Psoas muscle (tissue), 8 donors: ENCODE data around the gene CACNA1B. TPM values are rescaled to one million over a fixed set of nuclear protein-coding genes. Genes with fewer than 3 reads are reported as not detected.
A peak's percentile ranks its signal among the peaks of the same experiment; 100 is the strongest.
"Not testable (repeated sequence)": the region's sequence is repeated elsewhere in the genome, so short reads cannot be mapped to it uniquely, and the experiment has no call there.

Experiments used
- ATAC-seq, 4 donors: fragments of 200-7000 bp; cut with Tn5 transposase; one replicate each; pipeline ENCODE4 v1.9.1; 2020; ENCODE audit warnings: moderate library complexity in 3 of 4, mild to moderate bottlenecking in 2 of 4
- DNase-seq, 2 donors: peaks; one replicate each; pipeline ENCODE4 v3.0.0-alpha.2; 2020
- H3K27ac ChIP-seq: fragments of 200-600 bp; one replicate; pipeline ENCODE4 v1.8.0; 2022
- H3K27me3 ChIP-seq, 3 donors: fragments of 200-600 bp in 1 of 3; one replicate each; pipeline versions ENCODE4 v1.6.1 to v1.8.0; 2013 to 2022; ENCODE audit warnings: low read length in 2 of 3, mild to moderate bottlenecking in 2 of 3, moderate library complexity in 1 of 3; ENCODE audit not compliant: insufficient read depth in 3 of 3
- H3K36me3 ChIP-seq, 2 donors: fragments of 200-600 bp in 1 of 2; one replicate each; pipeline versions ENCODE4 v1.6.1 to v1.8.0; 2013 to 2022; ENCODE audit warnings: low read depth in 1 of 2, mild to moderate bottlenecking in 1 of 2, moderate library complexity in 1 of 2; ENCODE audit not compliant: insufficient read depth in 1 of 2
- H3K4me1 ChIP-seq: fragments of 200-600 bp; one replicate; pipeline ENCODE4 v1.8.0; 2022
- H3K4me3 ChIP-seq: fragments of 200-600 bp; one replicate; pipeline ENCODE4 v1.8.0; 2022; ENCODE audit warnings: mild to moderate bottlenecking
- H3K9me3 ChIP-seq: fragments of 200-600 bp; one replicate; pipeline ENCODE4 v1.8.0; 2022
- WGBS, 3 donors: extraction: QIAGEN DNeasy Blood & Tissue Kit; methylation state at CpG; one replicate each; pipeline versions ENCODE4 v1.1.6 to v1.1.7; 2013; 5-methylcytosine and 5-hydroxymethylcytosine counted together
- intact Hi-C, 2 donors: fragments of 100-400 bp; cut with DNase I; formaldehyde crosslinking; loops; one replicate each; pipeline versions ENCODE4 v1.11.0 to v1.14.2; 2022
- polyA plus RNA-seq, 3 donors: library from polyadenylated mRNA; stranded (reverse); fragments of 200-250 nt; gene quantifications; one replicate each; pipeline ENCODE4 v1.2.3, GENCODE V29; 2013
- total RNA-seq, 4 donors: library from RNA; stranded (reverse); fragmentation: NEBNext Ultra II Directional in 2 of 4; extraction: Animal tissue kit (Norgen Biotek cat#: 25700) in 2 of 4; gene quantifications; one replicate each; pipeline versions ENCODE4 v1.2.1 to v1.2.4, GENCODE V29; 2021 to 2023
- TF ChIP-seq, protein P1 (sequence below): fragments of 200-600 bp; IDR thresholded peaks from one replicate; pipeline ENCODE4 v1.8.0; 2022; ENCODE audit warnings: antibody characterized with exemption
- donor health status: healthy with polysubstance abuse.
- donor health status: DM: no; HTN: no; CAD: no; lungs with moderate emphysema.
- donor health status: Bipolar disorder and iron deficiency.
- donor health status: healthy.
- donor health status: DM: yes; HTN: yes; CAD: no.
- donor health status: DM: no; HTN: no; CAD: no.
- donor health status: DM: no; HTN: no; CAD: no.
- donor health status: DM: yes; HTN: yes; CAD: no.

CACNA1B gene
- total and polyA plus RNA-seq, 7 donors, result 0.01 to 0.02 TPM; not detected in 5

DNA sequence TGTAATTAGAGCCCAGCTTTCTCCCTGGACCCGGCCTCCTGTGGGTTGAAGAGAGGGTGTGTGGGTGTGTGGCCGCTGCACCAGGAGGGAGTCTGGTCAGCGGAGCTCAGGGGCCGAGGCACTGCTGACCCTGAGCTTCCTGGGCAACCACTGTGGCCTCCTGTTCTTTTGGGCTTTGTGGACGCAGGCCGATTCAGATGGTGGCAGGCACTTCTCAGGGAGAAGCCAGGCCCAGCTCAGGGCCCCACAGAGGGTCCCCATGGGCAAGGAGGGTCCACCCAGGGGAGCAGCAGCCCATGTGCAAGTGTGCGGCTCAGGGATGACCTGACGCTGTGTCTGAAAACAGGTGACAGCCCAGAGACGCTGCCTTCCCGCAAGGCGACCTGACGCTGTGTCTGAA is 11.0 kb downstream of the CACNA1B start:
- H3K27me3 ChIP-seq, H3K4me1 ChIP-seq, ATAC-seq, H3K9me3 ChIP-seq, DNase-seq, H3K36me3 ChIP-seq, intact Hi-C loops, H3K4me3 ChIP-seq, H3K27ac ChIP-seq: not testable (repeated sequence)
- WGBS, 3 donors, result 74 to 85% (median 76%) methylated on average over 11 to 12 of the region's 12 CpGs

DNA sequence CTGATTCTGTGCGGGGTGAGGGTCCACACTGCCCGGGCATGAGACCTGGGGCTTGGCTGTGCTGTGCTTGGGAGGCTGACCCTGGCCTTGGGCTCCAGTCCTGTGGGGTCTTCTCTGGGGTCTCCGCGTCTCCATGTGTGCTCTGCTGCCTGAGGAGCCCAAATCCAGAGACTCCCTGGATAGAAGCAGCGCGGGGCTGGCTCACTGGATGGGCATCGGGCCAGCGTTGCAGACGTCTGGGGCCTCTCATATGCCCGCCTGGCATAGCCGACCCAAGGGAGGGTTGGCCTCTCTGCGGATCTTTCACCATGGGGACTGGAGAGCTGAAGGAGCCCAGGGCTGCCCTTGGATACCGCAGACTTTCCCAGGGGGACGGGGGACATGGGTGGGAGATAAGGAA is 12.4 kb downstream of the CACNA1B start:
- WGBS, 3 donors, result 76 to 82% methylated on average over 8 to 12 of the region's 14 CpGs; no CpG with 5 or more reads in 1 of the 3 donors
- H3K27me3 ChIP-seq, H3K9me3 ChIP-seq, H3K27ac ChIP-seq, H3K4me1 ChIP-seq, intact Hi-C loops, H3K4me3 ChIP-seq, DNase-seq, ATAC-seq, H3K36me3 ChIP-seq: not testable (repeated sequence)

DNA sequence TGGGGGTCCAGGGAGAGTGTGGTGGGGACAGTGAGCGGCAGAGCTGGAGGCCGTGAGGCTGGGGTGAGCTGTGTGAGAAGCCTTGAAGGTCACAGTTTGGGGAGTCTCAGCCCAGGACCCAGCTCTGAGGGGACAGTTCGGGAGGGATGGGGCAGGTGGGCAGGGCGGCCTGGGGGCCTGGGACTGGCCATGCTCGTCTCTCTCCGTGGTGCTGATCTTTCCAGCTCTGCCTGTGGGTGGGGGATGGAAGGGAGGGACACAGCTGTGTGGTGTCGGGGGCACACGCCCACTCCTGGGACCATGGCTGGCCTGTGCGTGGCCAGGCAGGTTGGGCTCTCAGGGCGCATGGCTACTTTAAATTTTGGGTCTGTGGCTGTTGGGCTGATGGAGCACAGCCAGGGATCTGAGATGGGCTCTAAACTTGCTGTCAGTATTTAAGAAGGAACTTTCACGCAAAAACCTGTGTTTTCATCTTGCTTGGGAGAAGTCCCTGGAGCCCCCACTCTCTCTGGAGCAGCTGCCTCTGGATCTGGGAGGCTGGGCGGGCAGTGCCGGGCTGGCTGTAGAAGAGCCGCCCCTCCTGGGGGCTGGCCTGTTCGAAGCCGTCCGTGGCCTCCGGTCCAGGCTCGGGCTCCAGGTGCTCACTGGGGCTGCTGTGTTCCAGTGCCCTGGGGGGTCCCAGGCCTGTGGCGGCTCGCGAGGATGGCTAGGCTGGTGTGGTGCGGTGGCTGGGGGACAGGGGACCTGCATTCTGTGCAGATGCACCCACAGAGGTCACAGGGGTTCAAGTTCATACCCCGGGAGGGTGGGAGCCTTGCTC is 13.4 kb downstream of the CACNA1B start:
- H3K4me1 ChIP-seq, H3K27me3 ChIP-seq, H3K9me3 ChIP-seq, intact Hi-C loops, H3K4me3 ChIP-seq, H3K27ac ChIP-seq, DNase-seq, H3K36me3 ChIP-seq: not testable (repeated sequence)
- ATAC-seq, result peak in 1 of 4 donors; percentile 27
- 59 to 73% (median 65%) methylated on average over 15 to 22 of the region's 24 CpGs for WGBS, 3 donors

DNA sequence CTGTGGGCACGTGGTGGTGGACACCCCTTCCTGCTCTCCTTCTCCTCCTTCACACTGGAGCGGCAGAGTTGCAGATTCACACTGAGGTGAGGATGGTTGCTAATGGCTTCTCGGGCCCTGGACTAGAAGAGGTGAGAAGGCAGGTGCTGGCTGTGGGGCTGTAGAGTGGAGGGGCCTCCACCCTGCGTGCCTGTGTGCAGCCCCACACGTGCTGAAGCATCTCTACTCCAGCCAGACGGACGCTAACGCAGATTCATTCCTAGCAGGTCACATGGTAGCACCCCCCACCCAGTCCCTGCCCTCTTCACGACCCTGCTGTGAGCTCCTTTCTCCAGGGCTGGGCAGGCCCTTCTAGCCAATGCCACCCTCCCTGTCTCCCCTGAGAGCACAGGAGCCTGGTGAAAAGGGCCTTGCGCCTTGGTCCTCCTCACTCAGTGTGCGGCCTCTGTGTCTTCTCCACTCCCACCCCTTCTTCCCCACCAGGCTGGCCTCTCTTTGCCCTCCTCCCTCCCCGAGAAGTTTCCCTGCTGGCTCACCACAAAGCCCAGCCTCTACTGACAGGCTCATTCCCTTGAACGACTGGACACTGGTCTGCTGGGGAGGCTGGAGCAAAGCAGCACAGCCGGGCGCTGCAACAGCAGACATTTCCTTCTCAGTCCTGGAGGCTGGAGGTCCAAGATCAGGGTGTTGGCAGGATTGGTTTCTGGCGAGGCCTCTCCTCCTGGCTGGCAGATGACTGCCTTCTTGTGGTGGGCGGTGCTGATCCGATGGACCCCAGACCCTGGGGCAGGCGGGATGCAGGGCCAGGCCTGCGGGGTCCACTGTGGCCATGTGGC is 14.2 kb downstream of the CACNA1B start:
- H3K27me3 ChIP-seq, result peaks cover 0 to 2% (median 0%) of the 10 kb centered on the region in 3 donors

DNA sequence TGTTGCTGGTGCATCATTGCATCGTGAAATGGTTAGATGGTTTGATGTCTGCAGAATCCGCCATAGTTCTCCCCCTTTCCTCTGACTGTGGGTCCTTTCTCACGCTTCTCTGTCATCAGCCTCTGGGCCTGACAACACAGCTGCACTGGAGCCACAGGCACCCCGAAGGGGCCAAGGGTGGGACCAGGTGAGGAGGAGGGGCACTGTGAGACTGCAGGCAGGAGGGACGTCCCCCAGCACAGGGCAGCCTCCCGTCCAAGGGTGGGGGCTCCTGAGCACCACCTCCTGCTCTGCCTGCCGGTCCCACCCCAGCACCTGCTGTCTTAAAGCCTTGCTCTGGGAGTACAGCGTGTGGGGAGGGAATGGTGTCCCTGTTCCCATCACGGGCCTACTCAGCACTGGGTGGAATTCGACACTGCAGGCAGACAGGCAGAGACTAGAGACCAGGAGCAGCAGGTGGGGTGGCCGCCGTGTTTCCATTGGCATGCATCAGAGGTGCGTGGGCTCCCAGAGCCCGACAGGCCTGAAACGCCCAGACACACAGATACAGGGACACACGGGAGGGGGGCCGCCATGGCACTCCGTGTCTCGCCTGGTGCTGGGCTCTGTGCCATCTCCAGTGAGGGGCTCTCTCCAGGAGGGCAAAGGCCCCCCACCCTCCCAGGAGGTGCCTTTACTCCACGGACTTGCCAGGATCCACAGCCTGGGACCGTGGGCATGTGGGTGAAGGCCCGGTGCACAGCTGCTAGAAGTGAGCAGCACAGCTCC is 15.0 kb downstream of the CACNA1B start:
- Histone ChIP-seq H3K4me1 (no peaks in the 10 kb centered on the region), H3K36me3 (no peaks in the 10 kb centered on the region), H3K4me3 (no peak overlapping the region), H3K9me3 (no peaks in the 10 kb centered on the region), H3K27ac (no peak overlapping the region), H3K27me3 (peaks cover 0 to 2% (median 0%) of the 10 kb centered on the region in 3 donors)
- intact Hi-C loops, result no loop called here
- TF ChIP-seq, protein P1, sequence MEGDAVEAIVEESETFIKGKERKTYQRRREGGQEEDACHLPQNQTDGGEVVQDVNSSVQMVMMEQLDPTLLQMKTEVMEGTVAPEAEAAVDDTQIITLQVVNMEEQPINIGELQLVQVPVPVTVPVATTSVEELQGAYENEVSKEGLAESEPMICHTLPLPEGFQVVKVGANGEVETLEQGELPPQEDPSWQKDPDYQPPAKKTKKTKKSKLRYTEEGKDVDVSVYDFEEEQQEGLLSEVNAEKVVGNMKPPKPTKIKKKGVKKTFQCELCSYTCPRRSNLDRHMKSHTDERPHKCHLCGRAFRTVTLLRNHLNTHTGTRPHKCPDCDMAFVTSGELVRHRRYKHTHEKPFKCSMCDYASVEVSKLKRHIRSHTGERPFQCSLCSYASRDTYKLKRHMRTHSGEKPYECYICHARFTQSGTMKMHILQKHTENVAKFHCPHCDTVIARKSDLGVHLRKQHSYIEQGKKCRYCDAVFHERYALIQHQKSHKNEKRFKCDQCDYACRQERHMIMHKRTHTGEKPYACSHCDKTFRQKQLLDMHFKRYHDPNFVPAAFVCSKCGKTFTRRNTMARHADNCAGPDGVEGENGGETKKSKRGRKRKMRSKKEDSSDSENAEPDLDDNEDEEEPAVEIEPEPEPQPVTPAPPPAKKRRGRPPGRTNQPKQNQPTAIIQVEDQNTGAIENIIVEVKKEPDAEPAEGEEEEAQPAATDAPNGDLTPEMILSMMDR, result no peak
- ATAC-seq (no peak), DNase-seq (no peak)
- 47 to 60% (median 53%) methylated on average over 21 to 22 of the region's 22 CpGs for WGBS, 3 donors

More for the DNA sequence above, 14.2 kb downstream of the CACNA1B start:
- H3K4me1 ChIP-seq, result no peaks in the 10 kb centered on the region
- TF ChIP-seq, protein P1, result no peak
- H3K9me3 ChIP-seq, result no peaks in the 10 kb centered on the region
- DNase-seq (no peak), ATAC-seq (no peak)
- no peak overlapping the region for H3K4me3 ChIP-seq
- intact Hi-C loops, result no loop called here
- H3K36me3 ChIP-seq, result no peaks in the 10 kb centered on the region
- 60 to 64% (median 63%) methylated on average over 15 to 20 of the region's 20 CpGs for WGBS, 3 donors
- no peak overlapping the region for H3K27ac ChIP-seq
